HG02798 (cell line): Measurements from ENCODE around the gene GDPD5.

Experiments used
- ATAC-seq: cut with Tn5 transposase; IDR thresholded peaks from one replicate; pipeline ENCODE4 v1.9.1; 2021; ENCODE audit warnings: mild to moderate bottlenecking; ENCODE audit not compliant: unreplicated experiment, poor library complexity

GDPD5 gene

GRCh38 chr11:75475767-75476650, 49.7 kb downstream of the GDPD5 start:
- ATAC-seq = no peak

- no peak for ATAC-seq
Measured at GRCh38 chr11:75474878-75475766, 50.6 kb downstream of the GDPD5 start.

- ATAC-seq = no peak
Measured at GRCh38 chr11:75474240-75474639, 51.5 kb downstream of the GDPD5 start.

GRCh38 chr11:75473684-75474083, 52.1 kb downstream of the GDPD5 start:
- ATAC-seq = no peak

- no peak for ATAC-seq
Measured at GRCh38 chr11:75472081-75472732, 53.5 kb downstream of the GDPD5 start.

GRCh38 chr11:75471176-75471973, 54.4 kb downstream of the GDPD5 start:
- ATAC-seq = no peak

- ATAC-seq = no peak
Measured at GRCh38 chr11:75470476-75471080, 55.2 kb downstream of the GDPD5 start.

- ATAC-seq = no peak
Measured at GRCh38 chr11:75469785-75470405, 55.8 kb downstream of the GDPD5 start.

GRCh38 chr11:75468534-75469340, 57.0 kb downstream of the GDPD5 start:
- no peak for ATAC-seq

- no peak for ATAC-seq
Measured at GRCh38 chr11:75467881-75468280, 57.9 kb downstream of the GDPD5 start.

GRCh38 chr11:75467311-75467710, 58.4 kb downstream of the GDPD5 start:
- no peak for ATAC-seq

GRCh38 chr11:75465701-75466531, 59.8 kb downstream of the GDPD5 start:
- no peak for ATAC-seq

GRCh38 chr11:75463106-75463774, 62.5 kb downstream of the GDPD5 start:
- ATAC-seq = no peak

- no peak for ATAC-seq
Measured at GRCh38 chr11:75462117-75462653, 63.6 kb downstream of the GDPD5 start.

GRCh38 chr11:75461151-75461550, 64.6 kb downstream of the GDPD5 start:
- ATAC-seq = no peak

- ATAC-seq = no peak
Measured at GRCh38 chr11:75456596-75457183, 69.1 kb downstream of the GDPD5 start.
